ENCODE results near the gene SLC5A12.

The SLC5A12 gene

GRCh38 chr11:26708736-26709456, 13.0 kb downstream of the SLC5A12 start:
- no peak for DNase-seq (ENCODE audit: extremely low read depth, low read depth)
- TF ChIP-seq, protein P1, sequence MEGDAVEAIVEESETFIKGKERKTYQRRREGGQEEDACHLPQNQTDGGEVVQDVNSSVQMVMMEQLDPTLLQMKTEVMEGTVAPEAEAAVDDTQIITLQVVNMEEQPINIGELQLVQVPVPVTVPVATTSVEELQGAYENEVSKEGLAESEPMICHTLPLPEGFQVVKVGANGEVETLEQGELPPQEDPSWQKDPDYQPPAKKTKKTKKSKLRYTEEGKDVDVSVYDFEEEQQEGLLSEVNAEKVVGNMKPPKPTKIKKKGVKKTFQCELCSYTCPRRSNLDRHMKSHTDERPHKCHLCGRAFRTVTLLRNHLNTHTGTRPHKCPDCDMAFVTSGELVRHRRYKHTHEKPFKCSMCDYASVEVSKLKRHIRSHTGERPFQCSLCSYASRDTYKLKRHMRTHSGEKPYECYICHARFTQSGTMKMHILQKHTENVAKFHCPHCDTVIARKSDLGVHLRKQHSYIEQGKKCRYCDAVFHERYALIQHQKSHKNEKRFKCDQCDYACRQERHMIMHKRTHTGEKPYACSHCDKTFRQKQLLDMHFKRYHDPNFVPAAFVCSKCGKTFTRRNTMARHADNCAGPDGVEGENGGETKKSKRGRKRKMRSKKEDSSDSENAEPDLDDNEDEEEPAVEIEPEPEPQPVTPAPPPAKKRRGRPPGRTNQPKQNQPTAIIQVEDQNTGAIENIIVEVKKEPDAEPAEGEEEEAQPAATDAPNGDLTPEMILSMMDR (IDR thresholded peaks at IDR 0.05; ENCODE audit: low read depth, low read length): no peak

DNA sequence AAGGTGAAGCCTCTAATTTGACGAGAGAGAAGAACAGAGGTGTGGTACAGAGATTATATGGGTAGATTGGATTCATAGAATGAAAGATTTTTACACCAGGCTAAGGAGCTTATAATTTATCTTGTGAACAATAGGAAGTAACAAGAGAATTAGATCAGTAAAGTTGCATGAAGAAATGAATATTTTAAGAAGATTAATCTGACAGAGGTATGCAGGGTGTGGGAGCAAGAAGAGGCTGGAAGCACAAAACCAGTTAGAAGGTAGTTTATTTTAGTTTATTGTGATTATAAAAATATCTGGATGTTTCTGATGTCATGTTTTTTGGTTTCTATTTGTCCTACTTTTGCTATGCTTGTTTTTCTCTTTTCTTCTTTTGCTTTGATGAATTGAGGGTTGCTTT, 15.7 kb downstream of the SLC5A12 start:
- no peak for DNase-seq (ENCODE audit: extremely low read depth, low read depth)
- TF ChIP-seq, protein P1 (IDR thresholded peaks at IDR 0.05; ENCODE audit: low read depth, low read length): no peak

- TF ChIP-seq, protein P1 (IDR thresholded peaks at IDR 0.05; ENCODE audit: low read depth, low read length): no peak
- DNase-seq (ENCODE audit: extremely low read depth, low read depth): no peak
Observed at GRCh38 chr11:26704249-26704648, 17.6 kb downstream of the SLC5A12 start.

DNA sequence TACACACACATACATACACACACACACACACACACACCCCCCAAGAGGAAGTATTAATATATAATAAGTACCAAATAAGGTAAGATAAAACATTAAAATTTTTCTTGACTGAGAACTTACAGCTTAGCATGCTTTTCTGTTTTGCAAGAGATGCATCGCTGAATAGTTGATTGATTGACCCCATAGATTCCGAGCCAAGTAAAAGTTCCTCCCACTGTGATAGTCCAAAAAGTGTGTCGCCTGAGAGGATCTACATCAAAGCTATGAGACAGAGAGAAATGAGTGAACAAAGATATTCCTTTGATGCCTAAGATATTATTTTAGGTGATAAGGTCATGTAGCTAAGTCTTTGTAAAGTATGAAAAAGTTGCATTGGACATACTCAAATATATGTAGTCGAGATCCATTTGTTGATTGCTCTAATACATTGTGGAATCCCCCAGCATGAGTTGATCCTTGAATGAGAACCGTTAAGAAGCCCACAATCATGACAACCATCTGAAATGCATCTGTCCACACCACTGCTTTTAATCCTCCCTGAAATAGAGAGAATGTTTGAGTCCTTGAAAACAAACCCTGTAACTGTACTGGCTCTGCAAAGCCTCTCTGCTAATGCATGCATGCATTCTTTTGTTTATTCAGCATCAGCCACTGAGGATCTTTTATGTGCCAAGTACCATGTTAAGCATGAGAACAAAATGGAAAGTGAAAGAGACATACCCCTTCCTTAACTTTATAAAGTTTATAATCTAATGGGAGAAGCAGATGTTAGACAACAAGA, 18.3 kb downstream of the SLC5A12 start:
- TF ChIP-seq, protein P1 (IDR thresholded peaks at IDR 0.05; ENCODE audit: low read depth, low read length): no peak
- DNase-seq (ENCODE audit: extremely low read depth, low read depth): no peak

DNA sequence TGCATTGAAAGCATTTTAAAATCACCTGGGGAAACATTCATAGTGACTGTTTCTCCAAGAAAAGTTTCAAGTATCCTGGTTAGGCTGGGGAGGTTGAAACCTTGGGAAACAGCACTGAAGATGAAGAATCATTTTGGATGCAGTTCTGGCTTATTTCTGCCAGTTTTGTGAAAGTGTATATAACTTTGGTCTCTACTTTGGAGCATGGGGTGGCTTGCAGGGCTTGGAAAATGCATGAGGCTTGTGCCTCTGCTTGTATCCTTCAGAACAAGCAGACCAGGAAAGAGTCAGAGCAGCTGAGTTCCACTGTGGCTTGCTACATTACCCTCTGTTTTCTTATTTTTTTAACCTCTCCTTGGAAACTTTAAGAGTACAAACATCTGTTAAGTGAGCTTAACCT, 19.5 kb downstream of the SLC5A12 start:
- DNase-seq (ENCODE audit: extremely low read depth, low read depth): no peak
- TF ChIP-seq, protein P1 (IDR thresholded peaks at IDR 0.05; ENCODE audit: low read depth, low read length): no peak

GRCh38 chr11:26700574-26701235, 21.2 kb downstream of the SLC5A12 start:
- no peak for DNase-seq (ENCODE audit: extremely low read depth, low read depth)
- TF ChIP-seq, protein P1 (IDR thresholded peaks at IDR 0.05; ENCODE audit: low read depth, low read length): no peak

GRCh38 chr11:26698224-26698623, 23.6 kb downstream of the SLC5A12 start:
- DNase-seq (ENCODE audit: extremely low read depth, low read depth): no peak
- TF ChIP-seq, protein P1 (IDR thresholded peaks at IDR 0.05; ENCODE audit: low read depth, low read length): no peak
